GM15510 (cell line): ENCODE results near the gene C6orf120.
A peak's percentile ranks its signal among the peaks of the same experiment; 100 is the strongest.

Experiments
- POLR2A ChIP-seq: IDR thresholded peaks from 3 replicates; pipeline ENCODE4 v1.6.1; 2011; ENCODE audit warnings: borderline replicate concordance; ENCODE audit not compliant: insufficient read length; ENCODE audit errors: extremely low read depth

C6orf120 gene

GRCh38 chr6:169701954-169702839 is at the start of gene C6orf120, which contains the start of gene WDR27:
TSS of gene C6orf120 (plus strand) at chr6:169702126. CDS start at chr6:169702460, 334 bp downstream.
TSS of gene WDR27 (minus strand) at chr6:169702029. CDS start at chr6:169689005, 13,024 bp downstream.
- TF ChIP-seq POLR2A: peak; percentile 90

- TF ChIP-seq POLR2A: no peak
These were observed 49.0 kb upstream of the C6orf120 start for GRCh38 chr6:169652896-169653295.

- TF ChIP-seq POLR2A: no peak
These were observed 48.2 kb upstream of the C6orf120 start for GRCh38 chr6:169653691-169654090.

GRCh38 chr6:169654598-169655391 is 47.1 kb upstream of the C6orf120 start:
- TF ChIP-seq POLR2A: peak; percentile 17

DNA sequence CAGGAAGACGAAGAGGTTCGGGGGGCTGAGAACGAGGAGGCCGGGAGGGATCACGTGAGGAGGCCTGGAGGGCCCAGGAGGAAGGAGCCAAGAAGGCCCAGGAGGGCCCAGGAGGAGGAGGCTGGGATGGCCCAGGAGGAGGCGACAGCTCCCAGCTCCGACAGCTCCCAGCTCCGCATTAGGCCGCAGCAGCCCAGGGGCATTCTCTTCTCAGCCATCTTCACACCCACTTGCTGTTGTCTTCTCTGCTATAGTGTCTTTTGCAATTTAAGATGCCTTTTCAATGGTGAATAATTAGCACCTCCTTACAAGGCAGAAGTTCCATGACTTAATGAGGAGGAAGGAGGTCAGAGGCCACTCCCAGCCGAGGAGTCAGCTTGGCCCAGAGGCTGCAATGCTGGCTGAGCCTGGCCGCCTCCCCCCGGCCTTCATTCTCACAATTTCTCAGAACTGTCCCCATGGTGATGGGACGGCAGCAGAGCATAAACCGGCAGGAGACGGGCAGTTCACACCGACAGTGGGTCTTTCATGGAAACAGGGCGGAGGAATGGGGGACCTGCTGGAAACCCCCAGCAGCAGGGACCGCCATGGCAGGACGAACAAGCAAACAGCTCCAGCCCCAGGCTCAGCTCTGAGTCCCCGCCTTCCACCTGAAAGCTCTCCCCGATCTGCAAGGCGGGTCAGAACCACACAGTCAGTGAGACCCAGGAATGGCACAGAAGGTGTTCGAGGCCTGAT is 45.2 kb upstream of the C6orf120 start:
- no peak for TF ChIP-seq POLR2A

- no peak for TF ChIP-seq POLR2A
These were observed 44.7 kb upstream of the C6orf120 start for GRCh38 chr6:169657284-169657610.

GRCh38 chr6:169659820-169660610 is 41.9 kb upstream of the C6orf120 start:
- TF ChIP-seq POLR2A: no peak

GRCh38 chr6:169660751-169661390 is 41.1 kb upstream of the C6orf120 start:
- TF ChIP-seq POLR2A: no peak

DNA sequence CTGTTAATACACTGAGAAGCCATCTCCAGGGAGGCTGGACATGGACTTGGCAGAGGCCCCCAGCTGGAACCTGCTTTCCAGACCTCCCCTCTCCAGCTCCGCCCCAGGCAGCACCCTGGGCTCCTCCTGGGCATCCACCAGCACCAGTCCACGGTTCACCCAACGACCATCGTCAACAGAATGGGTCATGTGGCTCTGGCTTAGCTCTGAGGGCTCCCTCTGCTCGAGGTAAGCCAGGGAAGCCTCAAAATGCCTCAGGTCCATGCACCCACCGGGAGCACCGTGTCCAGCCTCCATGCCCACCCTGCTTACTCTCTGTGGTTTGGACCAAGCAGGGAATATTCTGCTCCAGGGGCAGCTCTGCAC is 40.6 kb upstream of the C6orf120 start:
- no peak for TF ChIP-seq POLR2A

GRCh38 chr6:169663468-169663867 is 38.5 kb upstream of the C6orf120 start:
- no peak for TF ChIP-seq POLR2A

GRCh38 chr6:169664227-169664626 is 37.7 kb upstream of the C6orf120 start:
- no peak for TF ChIP-seq POLR2A

DNA sequence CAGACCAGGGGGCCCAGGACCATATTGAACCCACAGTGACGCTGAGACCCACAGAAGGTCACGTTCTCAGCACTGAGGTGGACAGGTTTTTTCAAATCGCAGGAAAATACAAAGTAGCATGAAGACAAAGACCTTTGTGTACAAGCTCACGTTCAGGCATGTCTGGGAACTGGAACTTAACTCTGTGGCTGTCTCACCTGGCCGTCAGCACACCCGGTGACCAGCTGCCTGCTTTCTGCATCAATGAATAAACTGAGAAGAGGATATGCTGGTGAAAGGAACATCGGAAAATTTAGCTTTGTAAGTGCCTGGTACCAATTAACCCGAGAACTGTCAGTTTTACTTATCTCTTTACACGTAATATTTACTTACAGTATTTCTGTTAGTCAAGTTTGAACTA is 36.6 kb upstream of the C6orf120 start:
- TF ChIP-seq POLR2A: no peak

DNA sequence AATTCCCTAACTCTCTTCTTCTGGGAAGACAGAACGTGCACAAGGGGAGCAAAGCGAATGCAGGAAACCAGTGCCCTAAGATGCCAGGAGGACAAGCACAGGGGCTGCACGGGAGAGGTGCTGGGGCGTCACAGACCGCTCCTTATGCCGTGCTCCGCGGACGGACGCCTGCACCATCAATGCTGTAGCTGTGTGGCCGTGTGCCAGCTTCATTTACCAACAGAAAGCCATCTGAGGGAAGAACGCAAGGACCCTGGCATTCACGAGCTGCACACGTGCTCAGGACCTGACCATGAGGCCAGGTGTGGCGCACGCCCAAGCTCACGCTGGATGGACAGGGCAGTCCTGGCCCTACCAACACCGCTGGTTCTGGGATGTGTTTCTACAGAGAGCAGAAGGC is 35.5 kb upstream of the C6orf120 start:
- TF ChIP-seq POLR2A: no peak

DNA sequence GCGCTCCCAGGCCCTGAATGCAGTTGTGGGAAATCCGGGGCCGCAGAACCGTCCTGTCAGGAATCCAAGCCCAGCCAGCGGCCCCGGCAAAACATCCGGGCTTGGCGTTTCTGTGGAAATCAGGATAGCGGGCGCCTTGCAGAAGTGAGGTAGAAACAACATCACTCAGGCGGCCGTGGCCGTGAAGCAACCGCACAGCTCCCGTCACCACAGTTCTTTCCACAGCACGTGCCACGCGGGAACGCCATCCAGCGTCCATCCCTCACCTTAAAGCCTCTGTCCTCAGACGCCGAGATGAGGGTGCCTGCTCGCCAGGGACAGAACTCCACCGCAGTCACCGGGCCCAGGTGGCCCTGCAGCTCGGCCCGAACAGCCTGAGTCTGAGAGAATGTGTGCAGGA is 34.2 kb upstream of the C6orf120 start:
- no peak for TF ChIP-seq POLR2A

DNA sequence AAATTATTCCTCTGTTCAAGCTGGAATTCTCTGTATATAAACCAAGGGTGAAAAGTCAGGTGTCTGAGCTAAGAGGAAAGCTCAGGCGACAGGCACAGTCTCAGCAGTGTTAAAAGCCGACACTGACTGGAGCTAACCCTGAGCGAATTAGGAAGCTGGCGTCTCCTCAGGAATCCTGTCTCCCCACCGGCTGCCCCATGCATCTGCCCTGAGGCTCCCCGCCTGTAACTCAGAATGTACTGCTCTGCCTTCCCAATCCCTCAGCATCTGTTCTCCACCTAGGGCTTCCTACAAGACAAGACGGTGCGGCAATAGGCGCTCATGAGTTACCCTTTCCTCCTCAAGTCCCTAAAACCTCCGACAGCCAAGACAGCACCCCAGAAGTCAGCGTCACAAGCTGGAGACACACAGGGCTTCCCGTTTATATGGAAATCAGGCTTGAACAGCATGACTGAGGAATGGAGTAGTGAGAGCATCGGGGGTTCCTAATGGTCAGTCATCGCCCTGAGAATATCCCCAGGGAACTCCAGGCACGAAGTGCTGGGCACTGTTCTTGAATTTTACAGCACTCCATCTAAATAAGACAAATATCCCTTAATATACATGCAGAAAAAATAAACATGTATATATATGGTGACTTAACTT is 33.6 kb upstream of the C6orf120 start:
- no peak for TF ChIP-seq POLR2A
